ENCODE measurements around the gene EED. TPM values are rescaled to one million over a fixed set of nuclear protein-coding genes. Genes with fewer than 3 reads are reported as not detected.

EED gene
- total and polyA plus RNA-seq, 9 of the 15 experiments (the other 6 are each of a cell fraction or from before 2014, with no cell fraction given): 33.0 to 110 (median 55.1) TPM

DNA sequence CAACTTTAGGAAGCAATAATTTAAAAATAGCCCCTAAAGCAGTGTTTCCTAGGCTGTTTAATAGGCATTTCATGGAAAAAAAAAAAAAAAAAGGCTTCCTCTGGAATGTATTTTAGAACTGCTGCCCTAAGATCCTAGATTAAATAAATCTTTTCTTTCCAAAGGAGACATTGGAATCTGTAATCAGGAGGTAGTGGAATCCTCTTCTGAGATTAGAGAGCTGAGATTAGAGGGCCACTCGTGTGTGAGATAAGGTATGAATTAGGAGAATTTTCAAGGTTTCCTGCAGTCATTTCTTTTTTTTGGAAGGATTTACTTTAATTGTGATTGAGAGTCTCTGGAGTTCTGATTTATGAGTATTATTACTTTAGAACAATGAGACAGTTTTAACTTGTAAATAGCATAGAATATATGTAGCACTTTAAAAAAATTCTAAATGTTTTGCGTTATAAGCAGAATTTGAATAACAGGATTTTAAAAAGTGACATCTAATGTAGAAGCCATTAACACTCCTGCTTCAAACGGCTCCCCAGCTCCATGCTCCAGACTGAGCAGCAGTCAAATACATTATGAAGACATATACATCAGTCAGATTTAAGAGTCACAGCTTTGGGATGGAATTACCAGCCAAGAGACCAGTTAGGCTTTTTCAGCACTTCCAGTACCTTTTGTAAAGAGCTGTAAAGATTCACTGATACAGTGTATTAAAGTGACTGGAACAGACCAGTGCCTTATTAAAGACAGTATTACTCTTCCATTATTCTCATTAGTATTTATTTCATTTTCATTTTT lies 5.0 kb downstream of the EED start:
- no peaks in the 10 kb centered on the region for H3K9me1 ChIP-seq (ENCODE audit: control insufficient read depth, insufficient read depth, low read length)
- peaks cover 41% of the 10 kb centered on the region; the same call in 2 of the 3 replicates for H3K36me3 ChIP-seq (ENCODE audit: control insufficient read depth, insufficient read depth, low read length)
- intact Hi-C loops (cut with micrococcal nuclease): loop anchor here (10.0 kb wide), 1 partner anchor 585 kb away; the partner anchor contains the start of gene CREBZF
- no peak overlapping the region for H2AFZ ChIP-seq (ENCODE audit: low read depth, low read length)
- WGBS (ENCODE audit: insufficient coverage, low coverage, missing lambda C conversion rate): 37% methylated on average over 3 of the region's 3 CpGs
- H4K20me1 ChIP-seq (replicated peaks; ENCODE audit: control insufficient read depth, insufficient read depth, low read length): peaks cover 15% of the 10 kb centered on the region
- ATAC-seq: no peak
- no peaks in the 10 kb centered on the region for H3K27me3 ChIP-seq (ENCODE audit: control insufficient read depth in 2 of 2, insufficient read depth in 2 of 2, low read length in 2 of 2)
- peak in 1 of 2 experiments; percentile 52; a peak in 1 of 4 replicates for TF ChIP-seq TEAD1 (CRISPR knock-in tag; IDR thresholded peaks at IDR 0.05)
- peak; percentile 40 for TF ChIP-seq CBFA2T3 (IDR thresholded peaks at IDR 0.05)
- peak; percentile 84 to 97 for TF ChIP-seq RCOR1 (IDR thresholded peaks at IDR 0.05; ENCODE audit: borderline replicate concordance in 1 of 2, low read depth in 2 of 2, low read length in 2 of 2)
- TF ChIP-seq ARHGAP35 (IDR thresholded peaks at IDR 0.05; ENCODE audit: partially characterized antibody): no peak
- no peak for TF ChIP-seq SMAD2 (IDR thresholded peaks at IDR 0.05; ENCODE audit: low read depth, low read length)
- peak; percentile 33; the same call in 1 of the 2 replicates for TF ChIP-seq CXXC5 (CRISPR knock-in tag; IDR thresholded peaks at IDR 0.05)
- peak; percentile 31; the same call in 1 of the 2 replicates for TF ChIP-seq TEAD4 (IDR thresholded peaks at IDR 0.05; ENCODE audit: low read length)
- no peak for TF ChIP-seq TEAD4 (CRISPR knock-in tag; IDR thresholded peaks at IDR 0.05; ENCODE audit: borderline replicate concordance)
- no peak for TF ChIP-seq PML (IDR thresholded peaks at IDR 0.05; ENCODE audit: low read length)
- peak; percentile 99 for TF ChIP-seq KDM1A (IDR thresholded peaks at IDR 0.05)
- TF ChIP-seq HDAC1 (IDR thresholded peaks at IDR 0.05): peak in 1 of 2 experiments; percentile 93; a peak in 2 of 4 replicates
- peak; percentile 89 for TF ChIP-seq HDAC2 (IDR thresholded peaks at IDR 0.05)
- no peak for TF ChIP-seq EGR1 (conservative IDR thresholded peaks at IDR 0.05)
- CTCF ChIA-PET (ENCODE audit: low intra/inter-chr PET ratio): interaction anchor here (0.7 kb wide), 1 partner anchor 244 kb away, joined by 3 read pairs; no protein-coding TSS in a partner anchor
- no TSS peak for BruUV-seq (replicated peaks)
- no peak overlapping the region for H3K9ac ChIP-seq (ENCODE audit: insufficient read depth in 1 of 2, low read depth in 2 of 2, low read length in 2 of 2)
- H3K79me2 ChIP-seq (ENCODE audit: control insufficient read depth, insufficient read depth, low read length): peaks cover 87% of the 10 kb centered on the region
- no peak for FAIRE-seq
- no peak overlapping the region for H3K27ac ChIP-seq (ENCODE audit: extremely low read depth, low read depth, low read length)
- no peak for DNase-seq (ENCODE audit: extremely low read depth in 1 of 4, low spot score in 3 of 4)
- in situ Hi-C loops (cut with MboI): no loop called here
- POLR2A ChIA-PET: interaction anchor here (0.6 to 1.2 kb wide), 3 partner anchors 211 to 255 kb away, joined by 3 read pairs; no protein-coding TSS in a partner anchor
- H3K4me2 ChIP-seq (ENCODE audit: insufficient read depth, low read length): no peak overlapping the region
- H3K4me1 ChIP-seq (replicated peaks in 1 of 2; ENCODE audit: control insufficient read depth in 2 of 2, insufficient read depth in 2 of 2, low read length in 2 of 2): peaks cover 3 to 14% of the 10 kb centered on the region in 2 experiments; a peak in 3 of 5 replicates
- no peak overlapping the region for H3K4me3 ChIP-seq
- H3K9me3 ChIP-seq (replicated peaks; ENCODE audit: control insufficient read depth, insufficient read depth, low read depth, low read length): no peaks in the 10 kb centered on the region
